IMR-90 (cell line): ENCODE measurements around the gene TNNC1. TPM values are rescaled to one million over a fixed set of nuclear protein-coding genes. Genes with fewer than 3 reads are reported as not detected.

ENCODE experiments used
- ATAC-seq: fragments of 200-7000 bp; cut with Tn5 transposase; 2 replicates; pipeline ENCODE4 v1.9.1; 2020; ENCODE audit warnings: low read depth, mild to moderate bottlenecking, moderate library complexity
- BruUV-seq: library from RNA; stranded (reverse); fragments of 400-500 nt; replicated peaks from 2 replicates; lab custom pipeline; 2021; lab: Mats Ljungman, UMichigan
- CTCF ChIA-PET: fragments of 300-600 bp; formaldehyde crosslinking; extraction: SDS; loops from one replicate; lab custom pipeline; 2021; ENCODE audit warnings: antibody characterized with exemption; lab: Yijun Ruan, JAX
- POLR2A ChIA-PET: fragments of 300-600 bp; sonication (Branson Sonifier 250); formaldehyde crosslinking; loops from one replicate; lab custom pipeline; 2022; ENCODE audit warnings: antibody characterized with exemption; ENCODE audit not compliant: unreplicated experiment; lab: Charles Lee
- DNase-seq: peaks from one replicate; pipeline ENCODE4 v3.0.0; 2013
- H2AFZ ChIP-seq: replicated peaks from 2 replicates; pipeline ENCODE3; 2013; ENCODE audit warnings: low read length, mild to moderate bottlenecking; ENCODE audit not compliant: poor library complexity
- H2AK5ac ChIP-seq: 2 replicates; pipeline ENCODE4 v1.6.1; 2013; ENCODE audit warnings: low read depth, low read length, inconsistent platforms
- H2AK9ac ChIP-seq: replicated peaks from 2 replicates; pipeline ENCODE3; 2013; ENCODE audit warnings: mild to moderate bottlenecking, low read depth, low read length, moderate library complexity; ENCODE audit not compliant: poor library complexity
- H2BK120ac ChIP-seq: 2 replicates; pipeline ENCODE4 v1.6.1; 2013; ENCODE audit warnings: low read depth, low read length, inconsistent platforms
- H2BK15ac ChIP-seq: 3 replicates; pipeline ENCODE4 v1.6.1; 2013; ENCODE audit warnings: low read depth, low read length, inconsistent platforms
- H2BK20ac ChIP-seq: 2 replicates; pipeline ENCODE4 v1.6.1; 2013; ENCODE audit warnings: low read depth, mild to moderate bottlenecking, inconsistent platforms, low read length, moderate library complexity
- H2BK5ac ChIP-seq: 2 replicates; pipeline ENCODE4 v1.6.1; 2013; ENCODE audit warnings: mild to moderate bottlenecking, low read depth, low read length, inconsistent platforms; ENCODE audit not compliant: poor library complexity, severe bottlenecking
- H3K14ac ChIP-seq: replicated peaks from 2 replicates; pipeline ENCODE4 v1.6.1; 2013; ENCODE audit warnings: low read depth, low read length, inconsistent platforms
- H3K18ac ChIP-seq: 2 replicates; pipeline ENCODE4 v1.6.1; 2013; ENCODE audit warnings: low read depth, low read length, control low read depth
- H3K23ac ChIP-seq: 2 replicates; pipeline ENCODE4 v1.6.1; 2013; ENCODE audit warnings: low read depth, low read length, inconsistent platforms
- H3K27ac ChIP-seq: 2 replicates; pipeline ENCODE4 v1.5.1; 2013; ENCODE audit warnings: mild to moderate bottlenecking, control low read depth, low read length; ENCODE audit not compliant: insufficient read depth
- H3K27me3 ChIP-seq: 2 replicates; pipeline ENCODE4 v1.6.1; 2013; ENCODE audit warnings: low read length; ENCODE audit not compliant: control insufficient read depth, insufficient read depth
- H3K36me3 ChIP-seq: 2 replicates; pipeline ENCODE4 v1.6.1; 2013; ENCODE audit warnings: low read length, mixed read lengths; ENCODE audit not compliant: control insufficient read depth, insufficient read depth
- H3K4ac ChIP-seq: 2 replicates; pipeline ENCODE4 v1.6.1; 2013; ENCODE audit warnings: low read depth, low read length, inconsistent platforms
- H3K4me1 ChIP-seq: 2 replicates; pipeline ENCODE4 v1.6.1; 2013; ENCODE audit warnings: low read length, mixed read lengths; ENCODE audit not compliant: control insufficient read depth, insufficient read depth
- H3K4me2 ChIP-seq: 2 replicates; pipeline ENCODE4 v1.6.1; 2013; ENCODE audit warnings: low read depth, mild to moderate bottlenecking, control low read depth, low read length, moderate library complexity
- H3K4me3 ChIP-seq: 2 replicates; pipeline ENCODE4 v1.5.1; 2013; ENCODE audit warnings: low read depth, mild to moderate bottlenecking, control low read depth, low read length, moderate library complexity; ENCODE audit not compliant: insufficient read depth
- H3K56ac ChIP-seq: 2 replicates; pipeline ENCODE4 v1.6.1; 2013; ENCODE audit warnings: low read length, inconsistent platforms; ENCODE audit not compliant: insufficient read depth; ENCODE audit errors: extremely low read depth
- H3K79me1 ChIP-seq, 2 experiments: 2 replicates each; pipeline ENCODE4 v1.6.1; 2013; ENCODE audit warnings: low read length in 2 of 2, inconsistent platforms in 1 of 2, low read depth in 1 of 2
- H3K9ac ChIP-seq: 2 replicates; pipeline ENCODE4 v1.6.1; 2013; ENCODE audit warnings: low read depth, low read length, control low read depth
- H3K9me1 ChIP-seq: 2 replicates; pipeline ENCODE4 v1.6.1; 2013; ENCODE audit warnings: low read length, inconsistent platforms; ENCODE audit not compliant: insufficient read depth
- H3K9me3 ChIP-seq: 2 replicates; pipeline ENCODE4 v1.6.1; 2013; ENCODE audit warnings: low read length; ENCODE audit not compliant: control insufficient read depth, insufficient read depth
- H4K20me1 ChIP-seq: 2 replicates; pipeline ENCODE4 v1.6.1; 2013; ENCODE audit warnings: low read length, inconsistent platforms; ENCODE audit not compliant: insufficient read depth
- H4K5ac ChIP-seq: 2 replicates; pipeline ENCODE4 v1.6.1; 2013; ENCODE audit warnings: mild to moderate bottlenecking, low read depth, low read length, control low read depth
- H4K8ac ChIP-seq, 2 experiments: 2 replicates each; pipeline ENCODE4 v1.6.1; 2013; ENCODE audit warnings: low read depth in 2 of 2, low read length in 2 of 2, control low read depth in 1 of 2, inconsistent platforms in 1 of 2
- H4K91ac ChIP-seq: 2 replicates; pipeline ENCODE4 v1.6.1; 2013; ENCODE audit warnings: low read depth, low read length, inconsistent platforms; ENCODE audit not compliant: insufficient read depth
- CEBPB ChIP-seq: IDR thresholded peaks from 2 replicates; pipeline ENCODE4 v1.6.1; 2012; ENCODE audit warnings: low read depth, low read length, improper control_type of control experiment
- ELK1 ChIP-seq: fragments of 150-350 bp; IDR thresholded peaks from 2 replicates; pipeline ENCODE4 v1.6.1; 2016; ENCODE audit warnings: low read depth, mild to moderate bottlenecking, low read length, moderate library complexity, borderline replicate concordance
- FOS ChIP-seq: fragments of 150-350 bp; IDR thresholded peaks from 2 replicates; pipeline ENCODE4 v1.6.1; 2016; ENCODE audit warnings: low read depth, low read length
- MAZ ChIP-seq: IDR thresholded peaks from 2 replicates; pipeline ENCODE4 v1.6.1; 2012; ENCODE audit warnings: low read depth, mild to moderate bottlenecking, low read length, improper control_type of control experiment, moderate library complexity, borderline replicate concordance
- NFE2L2 ChIP-seq: fragments of 150-350 bp; IDR thresholded peaks from 2 replicates; pipeline ENCODE4 v1.6.1; 2016; ENCODE audit warnings: low read depth, mild to moderate bottlenecking, low read length
- RCOR1 ChIP-seq: IDR thresholded peaks from 2 replicates; pipeline ENCODE4 v1.6.1; 2012; ENCODE audit warnings: mild to moderate bottlenecking, low read length, improper control_type of control experiment; ENCODE audit not compliant: insufficient replicate concordance
- RFX5 ChIP-seq: IDR thresholded peaks from 2 replicates; pipeline ENCODE4 v1.8.0; 2012; ENCODE audit warnings: low read depth, mild to moderate bottlenecking, low read length, moderate library complexity
- WGBS, 2 experiments: methylation state at CpG; one replicate each; pipeline versions ENCODE4 v1.1.5 to v1.1.7; 2013; ENCODE audit warnings: missing lambda C conversion rate in 2 of 2; ENCODE audit not compliant: insufficient read length in 1 of 2; ENCODE audit errors: extremely low coverage in 2 of 2; 5-methylcytosine and 5-hydroxymethylcytosine counted together
- dilution Hi-C: fragments of 300-500 bp; cut with HindIII; formaldehyde crosslinking; loops from one replicate; pipeline ENCODE4 v1.14.3; 2018; ENCODE audit warnings: low sequenced_read_pairs; ENCODE audit not compliant: unreplicated experiment
- in situ Hi-C: fragments of 300-500 bp; cut with MboI; formaldehyde crosslinking; loops from 3 replicates; pipeline ENCODE4 v1.14.3; 2019; ENCODE audit warnings: low sequenced_read_pairs, inconsistent platforms, mixed read lengths
- intact Hi-C: fragments of 100-400 bp; cut with micrococcal nuclease; formaldehyde crosslinking; loops from 2 replicates; pipeline ENCODE4 v1.10.0; 2022
- polyA plus RNA-seq, 3 experiments: library from polyadenylated mRNA; depleted of rRNA; stranded (reverse); fragments of >200 nt; gene quantifications; 2 replicates each; pipeline ENCODE4 v1.2.3, GENCODE V29; 2012; ENCODE audit warnings: low replicate concordance in 1 of 3
- total RNA-seq: library from RNA; depleted of rRNA; stranded (reverse); fragments of >200 nt; gene quantifications from 2 replicates; pipeline ENCODE4 v1.2.3, GENCODE V29; 2012
- TF ChIP-seq, protein P1 (sequence below): fragments of 150-350 bp; IDR thresholded peaks from 2 replicates; pipeline ENCODE4 v1.6.1; 2017; ENCODE audit warnings: mild to moderate bottlenecking, antibody characterized with exemption, low read length, low read depth
- TF ChIP-seq, protein P2 (sequence below): conservative IDR thresholded peaks from 2 replicates; pipeline ENCODE4 v1.5.1; 2012; ENCODE audit warnings: mild to moderate bottlenecking, low read depth, low read length, improper control_type of control experiment

The TNNC1 gene
- total and polyA plus RNA-seq, 2 of the 4 experiments (the other 2 are of a cell fraction), result 1.3 to 4.6 TPM

- Histone ChIP-seq H3K4me2 (no peak overlapping the region), H3K56ac (no peak overlapping the region), H2AFZ (no peak overlapping the region), H3K4ac (no peak overlapping the region), H2BK120ac (no peak overlapping the region), H3K9me1 (0 out of 2 replicates have a peak, but pooled peaks cover 3% of the 10 kb centered on the region), H2BK20ac (no peak overlapping the region), H3K36me3 (peaks cover 55% of the 10 kb centered on the region), H2BK15ac (no peak overlapping the region), H2AK5ac (no peak overlapping the region), H4K8ac (no peak overlapping the region), H3K4me1 (peaks cover 4% of the 10 kb centered on the region; the same call in 1 of the 2 replicates), H3K9ac (no peak overlapping the region), H4K20me1 (peaks cover 43% of the 10 kb centered on the region), H4K91ac (no peak overlapping the region), H3K14ac (no peak overlapping the region), H3K23ac (no peak overlapping the region), H3K27ac (no peak overlapping the region), H3K18ac (no peak overlapping the region), H3K9me3 (no peaks in the 10 kb centered on the region), H3K27me3 (no peaks in the 10 kb centered on the region), H3K79me1 (peaks cover 42 to 55% of the 10 kb centered on the region in 2 experiments), H4K5ac (no peak overlapping the region), H2BK5ac (no peak overlapping the region), H2AK9ac (peak overlapping the region; percentile 82), H3K4me3 (no peak overlapping the region)
- CTCF ChIA-PET, result interaction anchor here (1.1 kb wide), 1 partner anchor 10 kb away, joined by 3 read pairs; no protein-coding TSS in a partner anchor
- ATAC-seq, result no peak
- intact Hi-C loops (loop anchor here (2.0 to 5.0 kb wide), 2 partner anchors 64 to 210 kb away; partner anchors contain the start of gene UQCC5), in situ Hi-C loops (no loop called here), dilution Hi-C loops (no loop called here)
- no TSS peak for BruUV-seq
- TF ChIP-seq RFX5 (no peak), RCOR1 (no peak), CEBPB (no peak), MAZ (no peak), ELK1 (no peak), NFE2L2 (no peak), FOS (no peak)
- TF ChIP-seq, protein P1, sequence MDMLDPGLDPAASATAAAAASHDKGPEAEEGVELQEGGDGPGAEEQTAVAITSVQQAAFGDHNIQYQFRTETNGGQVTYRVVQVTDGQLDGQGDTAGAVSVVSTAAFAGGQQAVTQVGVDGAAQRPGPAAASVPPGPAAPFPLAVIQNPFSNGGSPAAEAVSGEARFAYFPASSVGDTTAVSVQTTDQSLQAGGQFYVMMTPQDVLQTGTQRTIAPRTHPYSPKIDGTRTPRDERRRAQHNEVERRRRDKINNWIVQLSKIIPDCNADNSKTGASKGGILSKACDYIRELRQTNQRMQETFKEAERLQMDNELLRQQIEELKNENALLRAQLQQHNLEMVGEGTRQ, result no peak
- TF ChIP-seq, protein P2, sequence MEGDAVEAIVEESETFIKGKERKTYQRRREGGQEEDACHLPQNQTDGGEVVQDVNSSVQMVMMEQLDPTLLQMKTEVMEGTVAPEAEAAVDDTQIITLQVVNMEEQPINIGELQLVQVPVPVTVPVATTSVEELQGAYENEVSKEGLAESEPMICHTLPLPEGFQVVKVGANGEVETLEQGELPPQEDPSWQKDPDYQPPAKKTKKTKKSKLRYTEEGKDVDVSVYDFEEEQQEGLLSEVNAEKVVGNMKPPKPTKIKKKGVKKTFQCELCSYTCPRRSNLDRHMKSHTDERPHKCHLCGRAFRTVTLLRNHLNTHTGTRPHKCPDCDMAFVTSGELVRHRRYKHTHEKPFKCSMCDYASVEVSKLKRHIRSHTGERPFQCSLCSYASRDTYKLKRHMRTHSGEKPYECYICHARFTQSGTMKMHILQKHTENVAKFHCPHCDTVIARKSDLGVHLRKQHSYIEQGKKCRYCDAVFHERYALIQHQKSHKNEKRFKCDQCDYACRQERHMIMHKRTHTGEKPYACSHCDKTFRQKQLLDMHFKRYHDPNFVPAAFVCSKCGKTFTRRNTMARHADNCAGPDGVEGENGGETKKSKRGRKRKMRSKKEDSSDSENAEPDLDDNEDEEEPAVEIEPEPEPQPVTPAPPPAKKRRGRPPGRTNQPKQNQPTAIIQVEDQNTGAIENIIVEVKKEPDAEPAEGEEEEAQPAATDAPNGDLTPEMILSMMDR, result no peak
- no peak for DNase-seq
- POLR2A ChIA-PET, result no interaction called here
- WGBS, 2 experiments, result 72% methylated on average over 7 of the region's 14 CpGs; no CpG with 5 or more reads in 1 of the 2 experiments
Measured at GRCh38 chr3:52472239-52473000, 18.6 kb upstream of the TNNC1 start.
